ENCODE measurements around the gene SLC44A3.

DNA sequence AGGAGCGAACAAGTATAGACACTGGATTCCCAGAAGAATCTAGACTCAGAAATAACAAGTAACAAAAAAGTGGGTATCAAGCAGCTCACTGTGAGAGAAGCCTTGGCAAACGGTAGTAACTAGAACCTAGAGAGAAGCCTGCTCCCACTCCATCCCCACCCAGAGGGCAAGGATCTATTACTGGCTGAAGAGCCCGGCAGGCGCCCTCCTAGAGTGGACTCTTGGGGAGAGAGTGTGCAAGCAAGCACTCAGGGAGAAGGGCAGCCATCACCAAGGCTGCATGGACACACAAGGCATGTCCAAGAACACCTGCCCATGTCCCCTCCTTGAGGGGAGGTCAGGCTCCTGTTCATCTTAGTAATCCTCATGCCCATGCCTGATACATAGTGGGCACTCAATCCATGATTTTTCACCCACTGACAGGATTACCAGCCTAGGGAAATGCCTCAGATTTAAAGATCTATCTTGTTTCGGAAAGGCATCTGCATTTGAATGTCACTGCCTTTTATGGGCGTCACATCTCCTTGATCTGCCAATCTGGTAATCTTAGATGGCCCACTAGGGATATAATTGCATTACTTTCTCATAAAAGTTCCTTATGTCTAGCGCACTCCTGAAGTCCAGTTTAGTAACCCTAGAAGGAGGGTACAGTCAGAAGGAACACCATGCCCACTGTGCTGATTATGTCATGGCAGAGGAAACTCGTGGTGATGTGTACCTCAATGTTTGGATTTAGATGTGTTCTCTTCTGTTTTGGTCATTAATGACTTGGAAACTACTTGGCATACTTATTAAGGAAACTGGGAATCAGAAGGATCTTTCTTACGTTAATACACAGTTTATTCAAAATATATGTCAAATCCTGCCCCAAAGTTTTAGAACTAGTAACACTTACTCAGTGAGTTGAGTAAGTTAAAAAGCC lies 92.4 kb downstream of the SLC44A3 start:
- TF ChIP-seq, protein P1, sequence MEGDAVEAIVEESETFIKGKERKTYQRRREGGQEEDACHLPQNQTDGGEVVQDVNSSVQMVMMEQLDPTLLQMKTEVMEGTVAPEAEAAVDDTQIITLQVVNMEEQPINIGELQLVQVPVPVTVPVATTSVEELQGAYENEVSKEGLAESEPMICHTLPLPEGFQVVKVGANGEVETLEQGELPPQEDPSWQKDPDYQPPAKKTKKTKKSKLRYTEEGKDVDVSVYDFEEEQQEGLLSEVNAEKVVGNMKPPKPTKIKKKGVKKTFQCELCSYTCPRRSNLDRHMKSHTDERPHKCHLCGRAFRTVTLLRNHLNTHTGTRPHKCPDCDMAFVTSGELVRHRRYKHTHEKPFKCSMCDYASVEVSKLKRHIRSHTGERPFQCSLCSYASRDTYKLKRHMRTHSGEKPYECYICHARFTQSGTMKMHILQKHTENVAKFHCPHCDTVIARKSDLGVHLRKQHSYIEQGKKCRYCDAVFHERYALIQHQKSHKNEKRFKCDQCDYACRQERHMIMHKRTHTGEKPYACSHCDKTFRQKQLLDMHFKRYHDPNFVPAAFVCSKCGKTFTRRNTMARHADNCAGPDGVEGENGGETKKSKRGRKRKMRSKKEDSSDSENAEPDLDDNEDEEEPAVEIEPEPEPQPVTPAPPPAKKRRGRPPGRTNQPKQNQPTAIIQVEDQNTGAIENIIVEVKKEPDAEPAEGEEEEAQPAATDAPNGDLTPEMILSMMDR (IDR thresholded peaks at IDR 0.05): no peak
- TF ChIP-seq POLR2A (IDR thresholded peaks at IDR 0.05) (no peak), POLR2AphosphoS5 (IDR thresholded peaks at IDR 0.05) (no peak)
